ENCODE results near the gene EPAS1. TPM values are rescaled to one million over a fixed set of nuclear protein-coding genes. Genes with fewer than 3 reads are reported as not detected.

The EPAS1 gene
- total and polyA plus RNA-seq, 2 of the 13 experiments (the other 11 are each of a cell fraction or from before 2014, with no cell fraction given), result 47.1 to 182 TPM

DNA sequence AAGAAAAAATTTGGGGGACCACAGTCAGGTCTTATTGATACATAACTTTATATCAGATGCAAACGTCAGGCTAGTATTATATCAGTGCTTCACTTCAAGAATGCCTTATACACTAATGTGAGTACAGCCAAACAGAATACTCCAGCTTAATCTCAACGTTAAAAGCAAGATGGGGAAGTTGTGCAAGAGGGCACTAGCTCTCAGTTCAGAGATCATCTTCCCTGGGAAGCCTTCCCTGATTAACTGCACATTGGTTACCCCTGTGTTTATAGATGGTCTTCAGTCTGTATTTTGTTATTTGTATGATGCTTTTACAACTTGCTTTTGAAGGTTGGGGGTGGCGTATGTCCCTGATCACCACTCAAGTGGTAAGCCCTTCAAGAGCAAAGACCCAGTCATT, 11.4 kb downstream of the EPAS1 start (continued):
- TF ChIP-seq TMF1 (CRISPR knock-in tag; IDR thresholded peaks at IDR 0.05; ENCODE audit: low read depth), result no peak
- no peak for TF ChIP-seq ZFP36L1 (CRISPR knock-in tag; IDR thresholded peaks at IDR 0.05)
- no peak for TF ChIP-seq TBX3 (IDR thresholded peaks at IDR 0.05; ENCODE audit: borderline replicate concordance)
- TF ChIP-seq SP5 (CRISPR knock-in tag; IDR thresholded peaks at IDR 0.05; ENCODE audit: borderline replicate concordance, low read depth), result 0 out of 2 replicates have a peak, but pooled peaks have one; percentile 22
- no peak for TF ChIP-seq ZNF687 (CRISPR knock-in tag; IDR thresholded peaks at IDR 0.05)
- no peak for TF ChIP-seq NFE2L2 (IDR thresholded peaks at IDR 0.05; ENCODE audit: low read length)
- TF ChIP-seq ATF3 (CRISPR knock-in tag; IDR thresholded peaks at IDR 0.05), result no peak
- no peak for TF ChIP-seq THRA (CRISPR knock-in tag; IDR thresholded peaks at IDR 0.05; ENCODE audit: borderline replicate concordance)
- peak; percentile 20; the same call in 1 of the 2 replicates for TF ChIP-seq ZMYM2 (CRISPR knock-in tag; IDR thresholded peaks at IDR 0.05)
- TF ChIP-seq ZBTB8A (CRISPR knock-in tag; IDR thresholded peaks at IDR 0.05; ENCODE audit: borderline replicate concordance, low read depth), result no peak
- no peak for TF ChIP-seq PHB2 (IDR thresholded peaks at IDR 0.05; ENCODE audit: partially characterized antibody)
- no peak for TF ChIP-seq TIGD3 (CRISPR knock-in tag; IDR thresholded peaks at IDR 0.05; ENCODE audit: borderline replicate concordance)
- TF ChIP-seq SP2 (CRISPR knock-in tag; IDR thresholded peaks at IDR 0.05), result no peak
- no peak for TF ChIP-seq DMTF1 (CRISPR knock-in tag; IDR thresholded peaks at IDR 0.05)
- TF ChIP-seq POLR2AphosphoS5 (IDR thresholded peaks at IDR 0.05; ENCODE audit: low read depth, low read length), result no peak
- no peak for TF ChIP-seq FOXM1 (CRISPR knock-in tag; IDR thresholded peaks at IDR 0.05)
- no peak; the same call in 1 of the 2 replicates for TF ChIP-seq GMEB1 (CRISPR knock-in tag; IDR thresholded peaks at IDR 0.05; ENCODE audit: borderline replicate concordance)
- peak; percentile 45; the same call in 1 of the 2 replicates for TF ChIP-seq SOX13 (IDR thresholded peaks at IDR 0.05)
- peak in 1 of 2 experiments; percentile 80; a peak in 2 of 4 replicates for TF ChIP-seq SOX13 (CRISPR knock-in tag; conservative IDR thresholded peaks at IDR 0.05 in 1 of 2, IDR thresholded peaks at IDR 0.05 in 1 of 2)
